Stomach (tissue), 4 donors: ENCODE measurements around the gene IRF1.

Experiments used
- EP300 ChIP-seq: sonication (generic); formaldehyde crosslinking; IDR thresholded peaks from one replicate; pipeline ENCODE4 v1.6.1; 2017; ENCODE audit warnings: antibody characterized with exemption
- POLR2A ChIP-seq, 4 donors: fragments of 450-650 bp; IDR thresholded peaks; one replicate each; pipeline ENCODE4 v1.6.1; 2016; ENCODE audit warnings: antibody characterized with exemption in 4 of 4, control low read depth in 2 of 4, mild to moderate bottlenecking in 1 of 4, moderate library complexity in 1 of 4
- POLR2AphosphoS5 ChIP-seq, 3 donors: sonication (generic); formaldehyde crosslinking; IDR thresholded peaks; one replicate each; pipeline ENCODE4 v1.6.1; 2016; ENCODE audit warnings: antibody characterized with exemption in 3 of 3
- TF ChIP-seq, protein P1 (sequence below), 7 experiments: fragments of 450-650 bp in 4 of 7; fragments of 200-600 bp in 3 of 7; sonication (generic) in 3 of 7; IDR thresholded peaks; one replicate each; pipeline ENCODE4 v1.5.1; 2016 to 2019; ENCODE audit warnings: antibody characterized with exemption in 7 of 7, control low read depth in 2 of 7, mild to moderate bottlenecking in 1 of 7

DNA sequence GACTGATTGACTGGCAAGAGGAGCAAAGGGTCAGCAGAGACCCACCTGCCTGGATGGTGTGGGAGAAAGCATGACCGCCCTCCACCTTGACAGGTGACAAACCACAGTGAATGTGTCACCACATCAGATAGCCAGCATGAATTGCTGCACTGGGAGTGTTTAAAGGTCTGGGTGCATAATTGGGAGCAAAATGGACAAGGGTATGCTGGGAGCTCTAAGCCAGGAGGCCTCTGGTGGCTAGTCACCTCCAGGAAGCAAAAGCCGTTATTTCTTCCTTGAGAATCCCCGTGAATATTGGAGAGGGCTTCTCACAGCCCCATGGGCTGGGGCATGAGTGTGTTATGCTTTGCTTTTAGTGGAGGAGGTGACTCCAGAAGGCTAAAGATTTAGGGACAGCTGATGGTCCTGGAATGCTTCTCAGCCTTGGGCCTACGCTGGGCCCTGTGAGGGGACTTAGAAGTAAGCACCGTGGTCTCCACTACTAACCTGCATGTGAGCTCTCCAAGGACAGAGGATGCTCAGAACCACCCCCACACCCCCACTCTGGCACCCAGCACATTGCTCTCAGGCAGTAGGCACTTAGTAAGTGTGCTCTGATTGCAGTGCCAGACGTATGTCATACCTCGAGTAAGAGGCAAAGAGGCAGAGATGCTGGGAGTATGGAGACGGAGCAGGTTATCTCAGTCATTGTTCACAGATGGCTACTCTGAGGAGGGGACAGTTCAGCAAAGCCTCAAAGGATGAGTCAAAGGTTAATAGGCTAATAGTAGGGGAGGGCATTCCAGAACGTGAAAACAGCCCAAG, 9.1 kb upstream of the IRF1 start:
- no peak for TF ChIP-seq POLR2A (IDR thresholded peaks at IDR 0.05)
- TF ChIP-seq, protein P1, sequence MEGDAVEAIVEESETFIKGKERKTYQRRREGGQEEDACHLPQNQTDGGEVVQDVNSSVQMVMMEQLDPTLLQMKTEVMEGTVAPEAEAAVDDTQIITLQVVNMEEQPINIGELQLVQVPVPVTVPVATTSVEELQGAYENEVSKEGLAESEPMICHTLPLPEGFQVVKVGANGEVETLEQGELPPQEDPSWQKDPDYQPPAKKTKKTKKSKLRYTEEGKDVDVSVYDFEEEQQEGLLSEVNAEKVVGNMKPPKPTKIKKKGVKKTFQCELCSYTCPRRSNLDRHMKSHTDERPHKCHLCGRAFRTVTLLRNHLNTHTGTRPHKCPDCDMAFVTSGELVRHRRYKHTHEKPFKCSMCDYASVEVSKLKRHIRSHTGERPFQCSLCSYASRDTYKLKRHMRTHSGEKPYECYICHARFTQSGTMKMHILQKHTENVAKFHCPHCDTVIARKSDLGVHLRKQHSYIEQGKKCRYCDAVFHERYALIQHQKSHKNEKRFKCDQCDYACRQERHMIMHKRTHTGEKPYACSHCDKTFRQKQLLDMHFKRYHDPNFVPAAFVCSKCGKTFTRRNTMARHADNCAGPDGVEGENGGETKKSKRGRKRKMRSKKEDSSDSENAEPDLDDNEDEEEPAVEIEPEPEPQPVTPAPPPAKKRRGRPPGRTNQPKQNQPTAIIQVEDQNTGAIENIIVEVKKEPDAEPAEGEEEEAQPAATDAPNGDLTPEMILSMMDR (IDR thresholded peaks at IDR 0.05) = no peak
- no peak for TF ChIP-seq EP300
- no peak for TF ChIP-seq POLR2AphosphoS5 (IDR thresholded peaks at IDR 0.05)
